ENCODE results near the gene RS1.

- TF ChIP-seq, protein P1, sequence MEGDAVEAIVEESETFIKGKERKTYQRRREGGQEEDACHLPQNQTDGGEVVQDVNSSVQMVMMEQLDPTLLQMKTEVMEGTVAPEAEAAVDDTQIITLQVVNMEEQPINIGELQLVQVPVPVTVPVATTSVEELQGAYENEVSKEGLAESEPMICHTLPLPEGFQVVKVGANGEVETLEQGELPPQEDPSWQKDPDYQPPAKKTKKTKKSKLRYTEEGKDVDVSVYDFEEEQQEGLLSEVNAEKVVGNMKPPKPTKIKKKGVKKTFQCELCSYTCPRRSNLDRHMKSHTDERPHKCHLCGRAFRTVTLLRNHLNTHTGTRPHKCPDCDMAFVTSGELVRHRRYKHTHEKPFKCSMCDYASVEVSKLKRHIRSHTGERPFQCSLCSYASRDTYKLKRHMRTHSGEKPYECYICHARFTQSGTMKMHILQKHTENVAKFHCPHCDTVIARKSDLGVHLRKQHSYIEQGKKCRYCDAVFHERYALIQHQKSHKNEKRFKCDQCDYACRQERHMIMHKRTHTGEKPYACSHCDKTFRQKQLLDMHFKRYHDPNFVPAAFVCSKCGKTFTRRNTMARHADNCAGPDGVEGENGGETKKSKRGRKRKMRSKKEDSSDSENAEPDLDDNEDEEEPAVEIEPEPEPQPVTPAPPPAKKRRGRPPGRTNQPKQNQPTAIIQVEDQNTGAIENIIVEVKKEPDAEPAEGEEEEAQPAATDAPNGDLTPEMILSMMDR (conservative IDR thresholded peaks at IDR 0.05; ENCODE audit: low read length) = no peak
- TF ChIP-seq EZH2phosphoT487 (IDR thresholded peaks at IDR 0.05; ENCODE audit: borderline replicate concordance, low read depth, low read length) = no peak
Measured at GRCh38 chrX:18681996-18682395, 10.1 kb upstream of the RS1 start.
